ENCODE results near the gene RAX. TPM values are rescaled to one million over a fixed set of nuclear protein-coding genes. Genes with fewer than 3 reads are reported as not detected.

The RAX gene
- total RNA-seq, 4 donors from 2014 or later, result not detected

- H3K4me3 ChIP-seq, result no peak overlapping the region
- H3K27ac ChIP-seq, result no peak overlapping the region
- no peaks in the 10 kb centered on the region for H3K36me3 ChIP-seq
- DNase-seq, result no peak
- no peaks in the 10 kb centered on the region for H3K27me3 ChIP-seq
- no peaks in the 10 kb centered on the region for H3K9me3 ChIP-seq
- no peaks in the 10 kb centered on the region for H3K4me1 ChIP-seq
- TF ChIP-seq POLR2A (IDR thresholded peaks at IDR 0.05) (no peak), CTCF (IDR thresholded peaks at IDR 0.05) (no peak)
These were observed 40.8 kb downstream of the RAX start for GRCh38 chr18:59232309-59233016.

DNA sequence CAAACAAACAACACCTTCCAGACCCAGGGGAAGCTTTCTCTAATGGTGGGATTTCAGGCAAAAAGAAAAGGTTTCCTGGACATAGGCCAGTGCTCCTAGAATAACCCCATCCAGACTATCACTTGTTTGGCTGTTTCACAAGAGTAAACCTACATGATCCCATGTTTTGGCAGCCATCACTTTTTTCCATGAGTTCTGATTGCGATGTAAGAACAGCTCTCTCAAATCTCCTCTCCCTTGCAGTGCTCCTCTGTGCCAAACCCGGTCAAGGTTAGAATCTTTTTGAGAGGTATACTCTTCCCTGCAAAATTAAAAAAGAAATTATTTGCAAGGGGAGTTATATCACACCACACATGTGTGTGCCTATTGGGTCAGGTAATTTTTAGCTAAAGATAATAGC lies 41.4 kb downstream of the RAX start:
- Histone ChIP-seq H3K9me3 (no peaks in the 10 kb centered on the region), H3K4me1 (no peaks in the 10 kb centered on the region), H3K27me3 (no peaks in the 10 kb centered on the region), H3K36me3 (no peaks in the 10 kb centered on the region), H3K4me3 (no peak overlapping the region), H3K27ac (no peak overlapping the region)
- no peak for DNase-seq
- no peak for TF ChIP-seq POLR2A (IDR thresholded peaks at IDR 0.05)
- TF ChIP-seq CTCF (IDR thresholded peaks at IDR 0.05), result no peak

GRCh38 chr18:59231114-59231513 lies 42.1 kb downstream of the RAX start:
- no peak for DNase-seq
- Histone ChIP-seq H3K36me3 (no peaks in the 10 kb centered on the region), H3K27me3 (no peaks in the 10 kb centered on the region), H3K4me3 (no peak overlapping the region), H3K4me1 (no peaks in the 10 kb centered on the region), H3K27ac (no peak overlapping the region), H3K9me3 (no peaks in the 10 kb centered on the region)
- TF ChIP-seq POLR2A (IDR thresholded peaks at IDR 0.05) (no peak), CTCF (IDR thresholded peaks at IDR 0.05) (no peak)

DNA sequence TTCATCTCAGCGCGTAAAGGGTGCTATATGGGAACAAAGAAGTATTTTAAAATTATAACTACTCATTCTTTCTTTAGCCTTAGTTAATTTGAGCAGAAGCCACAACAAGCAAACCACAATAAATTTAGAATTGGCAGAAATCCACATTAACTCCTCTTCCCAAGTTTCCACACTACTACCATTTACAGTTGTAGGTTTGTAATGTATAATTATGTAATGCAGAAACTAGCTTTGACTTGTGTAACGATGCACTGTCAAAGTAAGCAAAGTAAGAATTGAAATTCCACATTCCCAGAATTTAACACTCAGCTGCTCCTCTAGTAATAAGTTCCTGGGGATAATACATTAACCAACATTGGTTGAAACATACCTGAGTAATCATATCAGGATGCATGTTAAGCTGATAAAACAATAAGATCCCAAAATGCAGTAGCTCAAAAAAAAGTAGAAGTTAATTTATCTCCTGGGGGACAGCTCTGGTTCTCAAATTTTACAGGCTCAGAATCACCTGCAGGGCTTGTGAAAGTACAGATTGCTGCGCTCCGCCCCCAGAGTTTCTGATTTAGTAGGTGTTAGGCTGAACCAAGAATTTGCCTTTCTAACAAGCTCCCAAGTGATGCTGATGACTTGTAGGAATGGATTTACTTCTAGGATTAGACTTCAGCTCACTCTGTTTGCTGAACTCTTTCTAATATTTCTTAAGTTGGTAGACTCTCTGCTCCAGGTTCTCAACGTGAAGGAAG lies 43.4 kb downstream of the RAX start:
- no peaks in the 10 kb centered on the region for H3K27me3 ChIP-seq
- no peak for DNase-seq

DNA sequence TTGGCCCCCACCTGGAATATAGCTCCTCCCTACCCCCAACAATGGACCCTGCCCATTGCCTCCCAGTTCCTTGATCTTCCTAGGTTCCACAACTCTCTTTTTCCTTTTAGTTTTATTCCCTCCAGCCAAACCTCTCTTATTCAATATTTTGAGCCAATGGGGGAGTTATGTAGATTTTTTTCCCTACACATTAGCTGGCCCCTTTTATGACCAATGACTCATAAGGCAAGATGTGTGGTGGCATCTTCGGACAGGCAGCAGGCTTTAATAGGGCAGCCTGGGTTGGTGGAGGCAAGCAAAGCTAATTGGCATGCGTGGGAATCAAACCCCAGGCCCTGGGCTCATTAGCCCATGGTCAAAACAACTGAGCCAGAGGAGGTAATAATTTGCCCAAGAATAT lies 44.1 kb downstream of the RAX start:
- H3K4me3 ChIP-seq, result no peak overlapping the region
- no peak for TF ChIP-seq CTCF (IDR thresholded peaks at IDR 0.05)
- H3K27me3 ChIP-seq, result no peaks in the 10 kb centered on the region
- no peak for DNase-seq
- no peaks in the 10 kb centered on the region for H3K9me3 ChIP-seq
- H3K36me3 ChIP-seq, result no peaks in the 10 kb centered on the region
- no peak overlapping the region for H3K27ac ChIP-seq
- H3K4me1 ChIP-seq, result no peaks in the 10 kb centered on the region

More for the DNA sequence above, 43.4 kb downstream of the RAX start:
- no peak overlapping the region for H3K4me3 ChIP-seq
- TF ChIP-seq POLR2A (IDR thresholded peaks at IDR 0.05) (no peak), CTCF (IDR thresholded peaks at IDR 0.05) (no peak)
- no peak overlapping the region for H3K27ac ChIP-seq
- no peaks in the 10 kb centered on the region for H3K9me3 ChIP-seq
- no peaks in the 10 kb centered on the region for H3K36me3 ChIP-seq
- no peaks in the 10 kb centered on the region for H3K4me1 ChIP-seq

All from Peyer's patch (tissue), 4 donors.